D721Med (cell line): ENCODE measurements around the gene ATXN7.

Experiments
- DNase-seq: peaks from one replicate; pipeline ENCODE4 v3.0.0; 2011; ENCODE audit warnings: low spot score; ENCODE audit not compliant: insufficient read length
- FAIRE-seq: peaks from 2 replicates; lab custom pipeline; 2011; peaks lifted over from hg19 to GRCh38; lab: Jason Lieb, UNC
- TF ChIP-seq, protein P1 (sequence below): IDR thresholded peaks from 2 replicates; pipeline ENCODE4 v1.5.1; 2012; ENCODE audit warnings: mild to moderate bottlenecking, control low read depth; ENCODE audit not compliant: insufficient read depth; ENCODE audit errors: missing control alignments

The ATXN7 gene

DNA sequence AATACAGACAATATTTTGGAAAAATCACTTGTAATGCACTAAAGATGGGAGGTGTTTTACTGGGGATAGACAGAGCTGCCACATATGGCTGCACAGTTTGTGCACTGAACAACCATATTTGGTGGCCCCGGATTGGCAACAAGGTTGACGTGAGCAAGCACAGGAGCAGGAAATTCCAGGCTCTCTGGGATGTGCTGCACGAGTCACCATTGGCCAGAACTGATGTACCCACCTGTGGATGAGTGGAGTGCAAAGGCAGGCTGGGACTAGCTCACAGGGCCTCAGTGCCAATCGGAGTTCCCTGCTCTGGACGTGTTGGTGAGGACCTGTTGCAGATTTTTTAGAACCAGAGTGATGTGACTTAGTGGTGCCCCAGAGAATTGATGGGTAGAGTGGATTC is 90.5 kb downstream of the ATXN7 start:
- TF ChIP-seq, protein P1, sequence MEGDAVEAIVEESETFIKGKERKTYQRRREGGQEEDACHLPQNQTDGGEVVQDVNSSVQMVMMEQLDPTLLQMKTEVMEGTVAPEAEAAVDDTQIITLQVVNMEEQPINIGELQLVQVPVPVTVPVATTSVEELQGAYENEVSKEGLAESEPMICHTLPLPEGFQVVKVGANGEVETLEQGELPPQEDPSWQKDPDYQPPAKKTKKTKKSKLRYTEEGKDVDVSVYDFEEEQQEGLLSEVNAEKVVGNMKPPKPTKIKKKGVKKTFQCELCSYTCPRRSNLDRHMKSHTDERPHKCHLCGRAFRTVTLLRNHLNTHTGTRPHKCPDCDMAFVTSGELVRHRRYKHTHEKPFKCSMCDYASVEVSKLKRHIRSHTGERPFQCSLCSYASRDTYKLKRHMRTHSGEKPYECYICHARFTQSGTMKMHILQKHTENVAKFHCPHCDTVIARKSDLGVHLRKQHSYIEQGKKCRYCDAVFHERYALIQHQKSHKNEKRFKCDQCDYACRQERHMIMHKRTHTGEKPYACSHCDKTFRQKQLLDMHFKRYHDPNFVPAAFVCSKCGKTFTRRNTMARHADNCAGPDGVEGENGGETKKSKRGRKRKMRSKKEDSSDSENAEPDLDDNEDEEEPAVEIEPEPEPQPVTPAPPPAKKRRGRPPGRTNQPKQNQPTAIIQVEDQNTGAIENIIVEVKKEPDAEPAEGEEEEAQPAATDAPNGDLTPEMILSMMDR, result no peak
- no peak for DNase-seq
- no peak for FAIRE-seq

DNA sequence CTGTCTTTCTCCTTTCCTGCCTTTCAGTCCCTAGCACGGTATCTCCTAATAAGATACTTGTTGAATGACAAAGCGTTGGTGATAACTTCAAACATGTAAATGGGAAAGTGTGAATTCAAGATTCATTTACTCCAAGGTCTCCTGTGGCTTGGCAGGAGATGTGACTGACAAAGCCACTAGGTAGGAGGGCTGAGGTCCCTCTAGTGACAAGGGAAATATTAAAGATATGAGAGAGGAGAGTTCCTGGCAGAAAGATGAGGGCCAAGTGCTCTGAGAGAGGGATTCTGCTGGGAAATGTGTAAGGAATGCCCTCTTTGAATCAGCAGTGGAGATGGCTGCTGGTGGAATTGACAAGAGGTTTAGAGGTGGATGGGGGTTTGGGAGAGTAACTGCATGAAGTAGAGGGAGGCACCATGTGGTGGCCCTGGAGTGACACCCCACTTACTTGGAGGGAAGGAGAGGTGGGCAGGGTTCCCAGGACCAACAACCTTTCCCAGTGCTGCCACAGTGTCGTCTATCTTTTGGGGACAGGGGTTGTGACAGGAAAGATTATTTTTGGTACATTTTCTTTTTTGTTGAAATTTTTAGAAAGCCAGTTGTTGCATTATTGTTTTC is 91.5 kb downstream of the ATXN7 start:
- TF ChIP-seq, protein P1, result no peak
- DNase-seq (no peak), FAIRE-seq (no peak)

DNA sequence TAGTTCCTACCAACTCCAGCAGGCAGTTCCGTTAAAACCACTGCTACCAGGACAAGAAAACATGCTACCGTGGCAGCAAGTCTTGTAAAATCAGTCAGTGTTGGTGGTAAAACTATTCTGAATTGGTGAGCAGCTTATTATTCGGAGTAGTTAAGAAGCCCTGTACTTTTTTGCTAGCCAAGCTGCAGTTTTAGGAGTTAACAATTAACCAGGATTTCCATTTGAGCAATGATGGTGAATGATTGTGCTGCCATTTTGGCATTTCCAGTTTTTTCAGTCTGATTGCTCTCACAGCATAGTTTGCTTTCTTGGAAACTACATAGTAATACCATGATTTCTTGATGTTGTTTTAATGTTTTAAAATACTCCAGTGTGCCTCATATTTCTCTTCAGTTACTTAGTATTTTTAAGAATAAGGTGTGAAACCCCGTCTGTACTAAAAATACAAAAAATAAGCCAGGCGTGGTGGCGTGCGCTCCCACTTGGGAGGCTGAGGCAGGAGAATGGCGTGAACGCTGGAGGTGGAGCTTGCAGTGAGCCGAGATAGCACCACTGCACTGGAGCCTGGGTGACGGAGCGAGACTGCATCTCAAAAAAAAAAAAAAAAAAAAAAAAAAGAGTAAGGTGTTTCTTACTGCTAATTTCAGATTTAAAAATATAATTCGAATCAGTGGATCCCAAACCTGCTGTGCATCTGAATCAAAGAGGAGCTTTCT is 92.3 kb downstream of the ATXN7 start:
- TF ChIP-seq, protein P1, result no peak
- FAIRE-seq, result no peak

DNA sequence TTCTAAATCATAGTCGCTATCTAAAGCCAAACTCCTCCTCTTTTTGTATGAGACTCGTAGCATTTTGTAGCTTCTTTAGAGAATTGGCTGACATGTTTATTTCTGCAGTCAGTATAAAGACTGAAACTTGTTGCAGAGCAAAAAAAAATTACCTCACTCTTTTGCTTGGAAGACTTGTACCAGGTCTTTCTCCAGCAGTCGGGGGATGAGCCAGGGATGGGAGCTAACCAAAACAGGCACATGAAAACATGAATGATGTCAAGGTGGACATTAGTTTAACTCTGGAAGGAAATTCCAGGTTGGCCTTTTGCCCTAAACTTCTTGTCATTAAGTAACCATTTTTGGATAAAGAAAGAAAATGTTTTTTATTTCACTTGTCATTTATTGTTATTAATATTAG is 95.5 kb downstream of the ATXN7 start:
- no peak for FAIRE-seq
- no peak for DNase-seq
- TF ChIP-seq, protein P1, result no peak

More for the DNA sequence above, 92.3 kb downstream of the ATXN7 start:
- no peak for DNase-seq

DNA sequence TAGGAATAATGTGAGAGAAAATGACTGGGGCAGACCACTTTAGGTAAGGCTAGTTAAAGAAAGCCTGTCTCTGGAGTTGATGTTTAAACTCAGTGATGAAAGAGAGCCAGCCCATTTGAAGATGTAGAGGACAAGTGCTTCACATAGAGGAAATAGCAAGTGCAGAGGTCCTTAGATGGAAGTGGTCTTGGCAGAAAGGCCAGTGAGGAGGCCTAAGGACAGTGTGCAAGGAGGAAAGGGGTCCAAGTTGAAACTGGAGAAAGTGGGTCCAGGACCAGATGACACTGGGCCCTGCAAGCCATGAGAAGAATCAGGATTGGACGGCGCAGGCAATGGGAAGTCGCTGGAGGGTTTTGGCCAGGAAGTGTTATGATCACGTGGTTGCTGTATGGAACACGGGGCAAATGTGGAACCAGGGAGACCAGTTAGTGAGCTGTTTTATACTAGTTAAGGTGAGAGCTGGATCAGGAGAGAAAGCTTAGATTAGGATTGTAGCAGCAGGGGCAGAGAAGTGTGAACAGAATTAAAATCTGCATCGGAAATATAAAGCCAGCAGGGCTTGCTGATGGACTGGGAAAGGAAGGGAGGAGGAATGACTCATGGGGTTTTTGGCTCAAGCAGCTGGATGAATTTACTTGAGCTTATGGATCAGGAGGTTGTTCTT is 96.5 kb downstream of the ATXN7 start:
- no peak for DNase-seq
- TF ChIP-seq, protein P1, result no peak
- FAIRE-seq, result no peak

DNA sequence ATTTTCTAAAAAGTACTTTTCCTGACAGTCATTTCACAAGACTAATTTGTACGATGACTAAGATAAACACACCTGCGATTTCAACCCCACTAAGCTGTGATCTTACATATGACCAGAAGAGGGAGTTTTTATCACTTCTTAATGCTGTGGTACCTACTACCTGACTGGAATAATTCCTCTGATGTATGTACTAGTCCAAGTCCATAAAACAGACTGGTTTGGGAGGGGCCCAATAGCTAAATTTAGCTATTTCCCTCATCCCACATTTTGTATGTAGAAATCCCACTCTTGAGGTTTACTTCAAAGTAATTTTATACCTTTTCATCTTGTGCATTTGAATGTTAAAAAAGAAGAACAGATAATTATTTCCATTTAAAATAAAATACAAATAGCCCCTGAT is 98.2 kb downstream of the ATXN7 start:
- FAIRE-seq, result peak; percentile 84

More for the DNA sequence above, 98.2 kb downstream of the ATXN7 start:
- no peak for DNase-seq
- TF ChIP-seq, protein P1, result peak; percentile 68
